K562 (cell line): ENCODE data around the gene TCEAL5. TPM values are rescaled to one million over a fixed set of nuclear protein-coding genes. Genes with fewer than 3 reads are reported as not detected.

Source experiments
- BRCA1 ChIP-seq, 2 experiments: fragments of 450-650 bp in 1 of 2; sonication (generic) in 1 of 2; formaldehyde crosslinking in 1 of 2; IDR thresholded peaks; 2 replicates each; pipeline versions ENCODE4 v1.5.0 to v1.6.1; 2017 to 2020; ENCODE audit warnings: mild to moderate bottlenecking in 1 of 2, missing genetic modification reagents in 1 of 2
- FIP1L1 ChIP-seq: fragments of 200-400 bp; formaldehyde crosslinking; IDR thresholded peaks from 2 replicates; pipeline ENCODE4 v1.6.1; 2018; ENCODE audit warnings: mild to moderate bottlenecking, low read depth, low read length; ENCODE audit not compliant: poor library complexity, severe bottlenecking
- HDAC8 ChIP-seq: fragments of 450-650 bp; IDR thresholded peaks from 2 replicates; pipeline ENCODE4 v1.6.1; 2016; ENCODE audit warnings: mild to moderate bottlenecking, missing genetic modification characterization, moderate library complexity, missing compliant biosample characterization
- JUNB ChIP-seq: fragments of 450-650 bp; formaldehyde crosslinking; conservative IDR thresholded peaks from 2 replicates; pipeline ENCODE4 v1.4.0; 2020; ENCODE audit warnings: mild to moderate bottlenecking
- MIER1 ChIP-seq: fragments of 450-650 bp; IDR thresholded peaks from 2 replicates; pipeline ENCODE4 v1.6.1; 2016; ENCODE audit warnings: antibody characterized with exemption, mild to moderate bottlenecking, low read depth
- POLR2B ChIP-seq: fragments of 450-650 bp; IDR thresholded peaks from 2 replicates; pipeline ENCODE4 v1.6.1; 2018; ENCODE audit warnings: low read depth; ENCODE audit not compliant: partially characterized antibody
- RBM39 ChIP-seq: fragments of 200-400 bp; formaldehyde crosslinking; optimal IDR thresholded peaks from 2 replicates; pipeline ENCODE3; 2018; ENCODE audit warnings: low read depth, low read length
- RFX5 ChIP-seq: IDR thresholded peaks from 2 replicates; pipeline ENCODE4 v1.6.1; 2011; ENCODE audit warnings: low read depth, mild to moderate bottlenecking, improper control_type of control experiment, low read length
- ZNF431 ChIP-seq: sonication (generic); formaldehyde crosslinking; IDR thresholded peaks from 2 replicates; pipeline ENCODE4 v1.8.0; 2022; ENCODE audit warnings: mild to moderate bottlenecking, missing genetic modification reagents
- polyA plus RNA-seq, 8 experiments: library from polyadenylated mRNA; depleted of rRNA in 4 of 8; stranded (reverse) in 5 of 8; unstranded in 3 of 8; fragments of >200 nt; fragmentation: Nextera tagmentation in 2 of 8; fragmentation: Illumina TruSeq in 1 of 8; extraction: Ambion mirVana in 2 of 8; extraction: Trizol in 1 of 8; gene quantifications; 2 replicates each; pipeline versions ENCODE4 v1.2.1 to v1.2.3, GENCODE V29; 2011 to 2014; ENCODE audit warnings: inconsistent platforms in 1 of 8, missing spikeins in 1 of 8
- total RNA-seq, 7 experiments: library from RNA; depleted of rRNA in 6 of 7; stranded (reverse); fragments of >200 nt in 6 of 7; fragmentation: Illumina TruSeq in 2 of 7; extraction: Trizol in 2 of 7; gene quantifications; 2 replicates each; pipeline versions ENCODE4 v1.2.1 to v1.2.3, GENCODE V29; 2011 to 2021; ENCODE audit warnings: low replicate concordance in 1 of 7
- TF ChIP-seq, protein P1 (sequence below): fragments of 450-650 bp; IDR thresholded peaks from 2 replicates; pipeline ENCODE4 v1.6.1; 2017; ENCODE audit warnings: mild to moderate bottlenecking, moderate library complexity
- TF ChIP-seq, protein P2 (sequence below): sonication (generic); formaldehyde crosslinking; IDR thresholded peaks from 2 replicates; pipeline ENCODE4 v1.8.0; 2023; ENCODE audit warnings: mild to moderate bottlenecking, missing genetic modification reagents
- TF ChIP-seq, protein P3 (sequence below): fragments of 250-450 bp; sonication (Bioruptor Pico); IDR thresholded peaks from 2 replicates; pipeline ENCODE4 v1.5.0; 2021; ENCODE audit warnings: mild to moderate bottlenecking, borderline replicate concordance
- TF ChIP-seq, protein P4 (sequence below): sonication (generic); formaldehyde crosslinking; IDR thresholded peaks from 2 replicates; pipeline ENCODE4 v1.8.0; 2022; ENCODE audit warnings: mild to moderate bottlenecking, missing genetic modification reagents
- TF ChIP-seq, protein P5 (sequence below): fragments of 250-450 bp; sonication (Bioruptor Pico); IDR thresholded peaks from 2 replicates; pipeline ENCODE4 v1.5.0; 2021; ENCODE audit warnings: mild to moderate bottlenecking, moderate library complexity

Gene TCEAL5
- total and polyA plus RNA-seq, 9 of the 15 experiments (the other 6 are each of a cell fraction or from before 2014, with no cell fraction given) = 0.10 to 0.18 TPM; not detected in 7

DNA sequence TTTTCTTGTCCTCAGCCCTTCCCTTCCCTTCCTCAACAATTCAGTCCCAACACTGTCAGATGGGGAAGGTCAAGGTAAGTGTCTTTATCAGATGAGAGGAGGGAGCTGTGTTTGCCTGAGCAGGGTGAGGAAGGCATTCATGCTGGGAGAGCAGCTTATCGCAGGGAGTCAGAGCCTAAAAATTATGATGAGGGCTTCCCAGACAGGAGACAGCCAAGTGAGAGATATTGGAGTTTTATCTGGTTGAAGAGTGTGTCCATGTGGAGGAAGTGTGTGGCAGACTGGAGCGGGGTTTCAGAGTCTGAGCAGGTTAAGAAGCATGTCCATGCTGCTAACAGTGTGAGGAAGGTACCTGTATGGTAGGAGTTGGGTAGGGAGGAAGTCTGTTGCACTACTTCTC, 43.3 kb downstream of the TCEAL5 start (continued):
- TF ChIP-seq HDAC8 (tag) = no peak
- TF ChIP-seq, protein P1, sequence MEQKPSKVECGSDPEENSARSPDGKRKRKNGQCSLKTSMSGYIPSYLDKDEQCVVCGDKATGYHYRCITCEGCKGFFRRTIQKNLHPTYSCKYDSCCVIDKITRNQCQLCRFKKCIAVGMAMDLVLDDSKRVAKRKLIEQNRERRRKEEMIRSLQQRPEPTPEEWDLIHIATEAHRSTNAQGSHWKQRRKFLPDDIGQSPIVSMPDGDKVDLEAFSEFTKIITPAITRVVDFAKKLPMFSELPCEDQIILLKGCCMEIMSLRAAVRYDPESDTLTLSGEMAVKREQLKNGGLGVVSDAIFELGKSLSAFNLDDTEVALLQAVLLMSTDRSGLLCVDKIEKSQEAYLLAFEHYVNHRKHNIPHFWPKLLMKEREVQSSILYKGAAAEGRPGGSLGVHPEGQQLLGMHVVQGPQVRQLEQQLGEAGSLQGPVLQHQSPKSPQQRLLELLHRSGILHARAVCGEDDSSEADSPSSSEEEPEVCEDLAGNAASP = no peak
- TF ChIP-seq, protein P2, sequence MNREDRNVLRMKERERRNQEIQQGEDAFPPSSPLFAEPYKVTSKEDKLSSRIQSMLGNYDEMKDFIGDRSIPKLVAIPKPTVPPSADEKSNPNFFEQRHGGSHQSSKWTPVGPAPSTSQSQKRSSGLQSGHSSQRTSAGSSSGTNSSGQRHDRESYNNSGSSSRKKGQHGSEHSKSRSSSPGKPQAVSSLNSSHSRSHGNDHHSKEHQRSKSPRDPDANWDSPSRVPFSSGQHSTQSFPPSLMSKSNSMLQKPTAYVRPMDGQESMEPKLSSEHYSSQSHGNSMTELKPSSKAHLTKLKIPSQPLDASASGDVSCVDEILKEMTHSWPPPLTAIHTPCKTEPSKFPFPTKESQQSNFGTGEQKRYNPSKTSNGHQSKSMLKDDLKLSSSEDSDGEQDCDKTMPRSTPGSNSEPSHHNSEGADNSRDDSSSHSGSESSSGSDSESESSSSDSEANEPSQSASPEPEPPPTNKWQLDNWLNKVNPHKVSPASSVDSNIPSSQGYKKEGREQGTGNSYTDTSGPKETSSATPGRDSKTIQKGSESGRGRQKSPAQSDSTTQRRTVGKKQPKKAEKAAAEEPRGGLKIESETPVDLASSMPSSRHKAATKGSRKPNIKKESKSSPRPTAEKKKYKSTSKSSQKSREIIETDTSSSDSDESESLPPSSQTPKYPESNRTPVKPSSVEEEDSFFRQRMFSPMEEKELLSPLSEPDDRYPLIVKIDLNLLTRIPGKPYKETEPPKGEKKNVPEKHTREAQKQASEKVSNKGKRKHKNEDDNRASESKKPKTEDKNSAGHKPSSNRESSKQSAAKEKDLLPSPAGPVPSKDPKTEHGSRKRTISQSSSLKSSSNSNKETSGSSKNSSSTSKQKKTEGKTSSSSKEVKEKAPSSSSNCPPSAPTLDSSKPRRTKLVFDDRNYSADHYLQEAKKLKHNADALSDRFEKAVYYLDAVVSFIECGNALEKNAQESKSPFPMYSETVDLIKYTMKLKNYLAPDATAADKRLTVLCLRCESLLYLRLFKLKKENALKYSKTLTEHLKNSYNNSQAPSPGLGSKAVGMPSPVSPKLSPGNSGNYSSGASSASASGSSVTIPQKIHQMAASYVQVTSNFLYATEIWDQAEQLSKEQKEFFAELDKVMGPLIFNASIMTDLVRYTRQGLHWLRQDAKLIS (CRISPR knock-in tag) = no peak
- no peak for TF ChIP-seq POLR2B
- no peak for TF ChIP-seq RFX5
- TF ChIP-seq, protein P3, sequence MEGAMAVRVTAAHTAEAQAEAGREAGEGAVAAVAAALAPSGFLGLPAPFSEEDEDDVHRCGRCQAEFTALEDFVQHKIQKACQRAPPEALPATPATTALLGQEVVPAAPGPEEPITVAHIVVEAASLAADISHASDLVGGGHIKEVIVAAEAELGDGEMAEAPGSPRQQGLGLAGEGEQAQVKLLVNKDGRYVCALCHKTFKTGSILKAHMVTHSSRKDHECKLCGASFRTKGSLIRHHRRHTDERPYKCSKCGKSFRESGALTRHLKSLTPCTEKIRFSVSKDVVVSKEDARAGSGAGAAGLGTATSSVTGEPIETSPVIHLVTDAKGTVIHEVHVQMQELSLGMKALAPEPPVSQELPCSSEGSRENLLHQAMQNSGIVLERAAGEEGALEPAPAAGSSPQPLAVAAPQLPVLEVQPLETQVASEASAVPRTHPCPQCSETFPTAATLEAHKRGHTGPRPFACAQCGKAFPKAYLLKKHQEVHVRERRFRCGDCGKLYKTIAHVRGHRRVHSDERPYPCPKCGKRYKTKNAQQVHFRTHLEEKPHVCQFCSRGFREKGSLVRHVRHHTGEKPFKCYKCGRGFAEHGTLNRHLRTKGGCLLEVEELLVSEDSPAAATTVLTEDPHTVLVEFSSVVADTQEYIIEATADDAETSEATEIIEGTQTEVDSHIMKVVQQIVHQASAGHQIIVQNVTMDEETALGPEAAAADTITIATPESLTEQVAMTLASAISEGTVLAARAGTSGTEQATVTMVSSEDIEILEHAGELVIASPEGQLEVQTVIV = no peak
- no peak for TF ChIP-seq RBM39
- no peak for TF ChIP-seq MIER1
- TF ChIP-seq JUNB = no peak
- TF ChIP-seq, protein P4, sequence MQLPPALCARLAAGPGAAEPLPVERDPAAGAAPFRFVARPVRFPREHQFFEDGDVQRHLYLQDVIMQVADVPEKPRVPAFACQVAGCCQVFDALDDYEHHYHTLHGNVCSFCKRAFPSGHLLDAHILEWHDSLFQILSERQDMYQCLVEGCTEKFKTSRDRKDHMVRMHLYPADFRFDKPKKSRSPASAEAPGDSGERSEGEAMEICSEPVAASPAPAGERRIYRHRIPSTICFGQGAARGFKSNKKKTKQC (CRISPR knock-in tag) = no peak
- TF ChIP-seq, protein P5, sequence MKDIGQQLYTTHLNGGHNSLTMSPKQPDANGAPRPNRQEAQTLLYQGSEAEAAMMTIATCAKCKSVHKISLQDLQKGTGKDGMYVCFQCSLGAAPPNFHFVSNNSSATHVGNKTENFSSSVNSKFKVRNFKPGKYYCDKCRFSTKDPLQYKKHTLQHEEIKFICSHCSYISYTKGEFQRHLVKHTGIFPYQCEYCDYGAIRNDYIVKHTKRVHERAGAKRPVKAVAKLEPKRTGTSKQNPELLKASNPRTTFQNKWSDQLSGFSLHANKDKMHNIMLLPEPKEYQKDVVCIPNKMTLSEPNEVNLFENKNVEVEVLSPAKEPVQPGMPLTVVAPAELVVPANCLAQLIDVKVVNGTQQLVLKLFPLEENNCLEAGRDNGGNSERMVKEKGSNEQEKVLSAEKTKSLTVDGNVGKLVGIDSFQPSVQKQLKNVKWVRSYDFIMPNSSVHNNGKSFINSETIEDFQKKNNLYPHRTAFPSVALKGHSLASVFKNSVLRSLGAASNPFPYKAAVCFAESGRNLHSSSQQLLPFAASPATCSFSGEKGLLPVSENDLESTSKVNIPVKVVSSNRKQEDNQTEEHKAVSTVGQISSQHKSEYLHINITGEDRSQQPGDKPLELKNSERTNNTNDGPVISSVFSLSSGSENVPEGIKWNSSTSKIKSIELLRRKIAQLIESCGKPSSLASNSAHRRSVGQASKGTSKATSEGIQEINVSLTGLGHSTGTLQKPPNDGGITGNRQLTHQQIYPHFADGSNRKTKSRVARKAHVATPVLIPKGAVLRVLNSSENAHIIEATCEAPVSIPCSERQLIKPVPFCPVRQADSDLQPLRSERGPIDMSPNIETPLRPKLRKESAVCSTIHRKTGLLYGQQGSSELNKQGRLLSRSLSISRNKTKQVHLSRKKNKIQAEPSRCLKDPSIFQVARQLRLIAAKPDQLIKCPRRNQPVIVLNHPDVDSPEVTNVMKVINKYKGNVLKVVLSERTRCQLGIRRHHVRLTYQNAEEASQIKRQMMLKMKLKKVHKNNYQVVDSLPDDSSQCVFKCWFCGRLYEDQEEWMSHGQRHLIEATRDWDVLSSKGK (CRISPR knock-in tag) = no peak
- no peak for TF ChIP-seq ZNF431
- no peak for TF ChIP-seq BRCA1 (IDR thresholded peaks at IDR 0.05)
- no peak for TF ChIP-seq BRCA1 (CRISPR knock-in tag; IDR thresholded peaks at IDR 0.05)
- TF ChIP-seq FIP1L1 = no peak
